Measurements from ENCODE around the gene ERFE.
A peak's percentile ranks its signal among the peaks of the same experiment; 100 is the strongest.

The ERFE gene

GRCh38 chr2:238151628-238152235 lies 7.0 kb upstream of the ERFE start:
- Histone ChIP-seq H3K9ac (ENCODE audit: low read length) (no peak overlapping the region), H3F3A (ENCODE audit: insufficient read depth, low read length) (no peaks in the 10 kb centered on the region), H3K36me3 (ENCODE audit: insufficient read depth, low read length) (no peaks in the 10 kb centered on the region; the same call in 1 of the 2 replicates), H2AFZ (ENCODE audit: low read length) (no peak overlapping the region), H3K4me3 (ENCODE audit: low read depth, low read length, poor library complexity, severe bottlenecking) (no peak overlapping the region), H4K20me1 (ENCODE audit: insufficient read depth, low read length) (no peaks in the 10 kb centered on the region), H3K4me2 (ENCODE audit: low read length) (no peak overlapping the region), H3K27me3 (ENCODE audit: insufficient read depth, low read length) (peaks cover 7% of the 10 kb centered on the region; the same call in 1 of the 2 replicates), H3K9me2 (ENCODE audit: low read depth, low read length) (no peaks in the 10 kb centered on the region), H3K4me1 (ENCODE audit: insufficient read depth, low read length, severe bottlenecking) (peaks cover 4% of the 10 kb centered on the region), H3K27ac (ENCODE audit: low read depth, low read length, poor library complexity, severe bottlenecking) (no peak overlapping the region), H3K79me2 (ENCODE audit: insufficient read depth, low read length) (no peaks in the 10 kb centered on the region), H3K9me3 (ENCODE audit: low read length) (no peaks in the 10 kb centered on the region)
- no peak for TF ChIP-seq CTCF (IDR thresholded peaks at IDR 0.05; ENCODE audit: low read length)
- no peak for TF ChIP-seq EZH2 (IDR thresholded peaks at IDR 0.05; ENCODE audit: borderline replicate concordance, low read length)

GRCh38 chr2:238152771-238153688 lies 5.7 kb upstream of the ERFE start:
- Histone ChIP-seq H3K9ac (ENCODE audit: low read length) (no peak overlapping the region), H3K9me2 (ENCODE audit: low read depth, low read length) (no peaks in the 10 kb centered on the region), H3K27ac (ENCODE audit: low read depth, low read length, poor library complexity, severe bottlenecking) (no peak overlapping the region), H3K9me3 (ENCODE audit: low read length) (no peaks in the 10 kb centered on the region), H3F3A (ENCODE audit: insufficient read depth, low read length) (no peaks in the 10 kb centered on the region), H3K27me3 (ENCODE audit: insufficient read depth, low read length) (peaks cover 7% of the 10 kb centered on the region; the same call in 1 of the 2 replicates), H3K4me1 (ENCODE audit: insufficient read depth, low read length, severe bottlenecking) (no peaks in the 10 kb centered on the region), H3K4me2 (ENCODE audit: low read length) (no peak overlapping the region), H3K36me3 (ENCODE audit: insufficient read depth, low read length) (no peaks in the 10 kb centered on the region; the same call in 1 of the 2 replicates), H3K4me3 (ENCODE audit: low read depth, low read length, poor library complexity, severe bottlenecking) (no peak overlapping the region), H2AFZ (ENCODE audit: low read length) (no peak overlapping the region), H4K20me1 (ENCODE audit: insufficient read depth, low read length) (no peaks in the 10 kb centered on the region), H3K79me2 (ENCODE audit: insufficient read depth, low read length) (no peaks in the 10 kb centered on the region)
- TF ChIP-seq CTCF (IDR thresholded peaks at IDR 0.05; ENCODE audit: low read length) (peak; percentile 36; the same call in 1 of the 2 replicates), EZH2 (IDR thresholded peaks at IDR 0.05; ENCODE audit: borderline replicate concordance, low read length) (no peak)

- H4K20me1 ChIP-seq (ENCODE audit: insufficient read depth, low read length) = no peaks in the 10 kb centered on the region
- H3K4me2 ChIP-seq (ENCODE audit: low read length) = no peak overlapping the region
- no peak overlapping the region for H3K9ac ChIP-seq (ENCODE audit: low read length)
- no peaks in the 10 kb centered on the region for H3K9me3 ChIP-seq (ENCODE audit: low read length)
- H3K9me2 ChIP-seq (ENCODE audit: low read depth, low read length) = no peaks in the 10 kb centered on the region
- no peaks in the 10 kb centered on the region for H3K79me2 ChIP-seq (ENCODE audit: insufficient read depth, low read length)
- no peaks in the 10 kb centered on the region for H3F3A ChIP-seq (ENCODE audit: insufficient read depth, low read length)
- H2AFZ ChIP-seq (ENCODE audit: low read length) = no peak overlapping the region
- peaks cover 5% of the 10 kb centered on the region for H3K4me1 ChIP-seq (ENCODE audit: insufficient read depth, low read length, severe bottlenecking)
- TF ChIP-seq CTCF (IDR thresholded peaks at IDR 0.05; ENCODE audit: low read length) = no peak
- TF ChIP-seq EZH2 (IDR thresholded peaks at IDR 0.05; ENCODE audit: borderline replicate concordance, low read length) = no peak
- peaks cover 6% of the 10 kb centered on the region; the same call in 1 of the 2 replicates for H3K27me3 ChIP-seq (ENCODE audit: insufficient read depth, low read length)
- H3K36me3 ChIP-seq (ENCODE audit: insufficient read depth, low read length) = no peaks in the 10 kb centered on the region; the same call in 1 of the 2 replicates
- no peak overlapping the region for H3K4me3 ChIP-seq (ENCODE audit: low read depth, low read length, poor library complexity, severe bottlenecking)
- H3K27ac ChIP-seq (ENCODE audit: low read depth, low read length, poor library complexity, severe bottlenecking) = no peak overlapping the region
Measured at GRCh38 chr2:238154570-238154969, 4.2 kb upstream of the ERFE start.
